Fibroblast of the aortic adventitia (primary cell): Measurements from ENCODE around the gene TEC. TPM values are rescaled to one million over a fixed set of nuclear protein-coding genes. Genes with fewer than 3 reads are reported as not detected.

Experiments used
- DNase-seq: peaks from one replicate; pipeline ENCODE4 v3.0.0-alpha.2; 2010; ENCODE audit warnings: low read depth
- H3K4me3 ChIP-seq: 2 replicates; pipeline ENCODE4 v1.5.1; 2011; ENCODE audit warnings: low read depth, mild to moderate bottlenecking, control low read depth, low read length, moderate library complexity
- small RNA-seq: library from RNA; depleted of rRNA; stranded (forward); fragments of <200 nt; gene quantifications from one replicate; pipeline ENCODE3, GENCODE V24; 2012
- total RNA-seq: library from RNA; depleted of rRNA; stranded (reverse); fragments of >200 nt; gene quantifications from 2 replicates; pipeline ENCODE4 v1.2.3, GENCODE V29; 2012; ENCODE audit warnings: low replicate concordance
- TF ChIP-seq, protein P1 (sequence below): IDR thresholded peaks from 2 replicates; pipeline ENCODE4 v1.5.1; 2011; ENCODE audit warnings: mild to moderate bottlenecking, low read length, control low read depth, inconsistent platforms; ENCODE audit not compliant: insufficient read depth

TEC gene
- total RNA-seq, 1 donor, result 0.72 TPM

DNA sequence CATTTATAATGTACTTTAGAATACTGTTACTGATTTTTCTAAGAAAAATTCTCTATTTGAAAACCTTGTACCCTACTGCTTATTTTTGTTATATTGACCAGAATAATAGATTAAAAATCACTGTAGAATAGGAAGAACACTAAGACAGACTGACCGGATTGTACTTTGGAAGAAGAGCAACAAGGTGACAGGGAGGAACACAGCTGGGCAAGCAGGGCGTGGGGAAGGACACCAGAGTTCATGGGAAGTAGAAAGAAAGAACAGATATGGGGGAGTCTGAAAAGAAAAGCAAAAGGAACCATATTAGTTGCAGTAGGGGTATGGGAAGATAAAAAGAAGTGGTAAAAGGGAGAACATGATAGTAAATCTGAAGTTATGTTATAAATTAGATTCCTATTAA is 174.2 kb downstream of the TEC start:
- H3K4me3 ChIP-seq, result no peak overlapping the region
- TF ChIP-seq, protein P1, sequence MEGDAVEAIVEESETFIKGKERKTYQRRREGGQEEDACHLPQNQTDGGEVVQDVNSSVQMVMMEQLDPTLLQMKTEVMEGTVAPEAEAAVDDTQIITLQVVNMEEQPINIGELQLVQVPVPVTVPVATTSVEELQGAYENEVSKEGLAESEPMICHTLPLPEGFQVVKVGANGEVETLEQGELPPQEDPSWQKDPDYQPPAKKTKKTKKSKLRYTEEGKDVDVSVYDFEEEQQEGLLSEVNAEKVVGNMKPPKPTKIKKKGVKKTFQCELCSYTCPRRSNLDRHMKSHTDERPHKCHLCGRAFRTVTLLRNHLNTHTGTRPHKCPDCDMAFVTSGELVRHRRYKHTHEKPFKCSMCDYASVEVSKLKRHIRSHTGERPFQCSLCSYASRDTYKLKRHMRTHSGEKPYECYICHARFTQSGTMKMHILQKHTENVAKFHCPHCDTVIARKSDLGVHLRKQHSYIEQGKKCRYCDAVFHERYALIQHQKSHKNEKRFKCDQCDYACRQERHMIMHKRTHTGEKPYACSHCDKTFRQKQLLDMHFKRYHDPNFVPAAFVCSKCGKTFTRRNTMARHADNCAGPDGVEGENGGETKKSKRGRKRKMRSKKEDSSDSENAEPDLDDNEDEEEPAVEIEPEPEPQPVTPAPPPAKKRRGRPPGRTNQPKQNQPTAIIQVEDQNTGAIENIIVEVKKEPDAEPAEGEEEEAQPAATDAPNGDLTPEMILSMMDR, result no peak
- DNase-seq, result no peak

DNA sequence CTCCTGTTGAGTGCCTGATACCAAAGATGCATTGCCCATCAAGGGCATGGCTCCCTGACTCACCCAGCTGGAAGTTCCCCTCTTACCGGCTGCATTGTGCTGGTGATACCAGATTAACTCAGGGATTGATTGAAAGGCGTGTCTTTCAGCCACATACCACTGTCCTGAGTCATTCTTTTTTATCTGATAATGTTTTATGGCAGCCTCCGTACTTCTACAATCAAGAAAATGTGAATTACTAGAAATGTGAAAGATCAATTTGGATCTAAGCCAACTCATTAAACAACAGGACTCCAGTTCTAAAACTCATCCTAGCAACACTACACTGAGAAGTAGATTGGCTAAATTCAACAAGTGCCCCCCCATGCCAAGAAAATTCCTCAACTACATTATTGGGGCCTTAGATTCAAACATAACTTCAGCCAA is 175.6 kb downstream of the TEC start:
- peak; percentile 47 for DNase-seq
- no peak overlapping the region for H3K4me3 ChIP-seq
- TF ChIP-seq, protein P1, result no peak

DNA sequence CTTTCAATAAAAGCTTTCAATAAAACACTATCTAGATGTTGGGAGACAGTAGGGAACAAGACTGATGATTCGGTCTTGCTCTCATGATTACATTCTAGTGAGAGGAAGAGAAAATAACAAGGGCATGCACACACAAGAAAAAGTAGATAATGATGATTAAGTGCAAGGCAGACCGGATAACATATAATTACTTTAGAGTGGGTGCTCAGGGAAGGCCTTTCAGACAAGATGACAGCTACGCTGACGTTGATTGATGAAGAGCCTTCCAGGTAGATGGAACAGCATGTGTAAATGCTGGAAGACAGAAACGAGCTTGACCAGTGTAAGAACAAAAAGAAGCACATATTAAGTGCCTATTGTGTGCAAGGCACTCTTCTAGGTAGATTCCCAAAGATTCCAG is 179.0 kb downstream of the TEC start:
- TF ChIP-seq, protein P1, result no peak
- H3K4me3 ChIP-seq, result no peak overlapping the region

DNA sequence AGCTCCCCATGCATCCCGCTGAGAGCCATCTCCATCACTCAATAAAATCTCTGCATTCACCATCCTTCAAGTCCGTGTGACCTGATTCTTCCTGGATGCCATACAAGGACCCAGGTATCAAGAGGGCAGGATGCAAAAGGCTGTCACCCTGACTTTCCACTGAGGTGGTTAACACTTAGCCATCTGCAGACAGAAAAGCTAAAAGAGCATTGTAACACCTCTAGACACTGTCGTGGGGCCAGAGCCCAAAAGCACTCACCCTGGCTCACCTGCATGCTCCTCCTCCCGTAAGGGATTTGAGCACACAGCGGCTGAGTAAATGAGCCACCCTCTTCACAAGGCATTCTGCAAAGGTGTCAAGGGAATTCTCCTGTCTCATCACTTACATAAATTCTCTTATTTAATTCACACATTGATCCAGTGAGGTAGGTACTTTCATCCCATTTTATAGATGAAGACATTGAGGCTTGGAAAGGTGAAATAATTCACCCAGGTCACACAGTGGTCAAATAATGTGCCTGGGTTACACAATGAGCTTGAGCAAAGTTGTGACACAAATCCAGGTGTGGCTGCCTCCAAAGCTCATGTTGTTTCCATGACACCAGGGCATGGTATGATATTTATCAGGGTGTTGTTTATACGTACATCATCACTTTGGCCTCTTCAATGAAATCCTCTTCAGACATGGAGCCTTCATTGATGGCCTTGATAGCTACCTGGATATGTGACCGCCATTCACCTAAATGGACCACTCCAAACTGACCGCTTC is 183.6 kb downstream of the TEC start:
- DNase-seq, result no peak
- TF ChIP-seq, protein P1, result no peak
- H3K4me3 ChIP-seq, result no peak overlapping the region

More for the DNA sequence above, 179.0 kb downstream of the TEC start:
- no peak for DNase-seq

Small RNA genes within 50 kb of the gene (small RNA-seq; reads per million reads assigned to genes)
- gene RF00019 (not detected), gene RF00026 (not detected), gene RNU6-838P (not detected)

Other genes starting within 250 kb of the TEC start
- 0.25 and 0.90 TPM in 2 replicates for gene TXK, start 135.6 kb downstream of the TEC start, total RNA-seq
- 9.6 and 93.5 TPM in 2 replicates for gene SLAIN2, start 71.7 kb upstream of the TEC start, total RNA-seq
- not detected in 2 replicates for gene SLC10A4, start 213.5 kb upstream of the TEC start, total RNA-seq
- gene ZAR1, start 220.4 kb upstream of the TEC start, total RNA-seq, result not detected in 2 replicates